SIG-M5 treated with dmso at 0.1 percent for 504 hours (cell line): ENCODE data around the gene DMD.
"Not testable (repeated sequence)": the region's sequence is repeated elsewhere in the genome, so short reads cannot be mapped to it uniquely, and the experiment has no call there.

Experiments
- DNase-seq: peaks from one replicate; lab custom pipeline; 2025; ENCODE audit not compliant: unreplicated experiment; lab: John Stamatoyannopoulos, UW

The DMD gene

GRCh38 chrX:31377821-31378220 is 1833.5 kb downstream of the DMD start:
- DNase-seq: not testable (repeated sequence)

- DNase-seq: no peak
These were observed 1834.8 kb downstream of the DMD start for GRCh38 chrX:31376408-31377022.

- no peak for DNase-seq
These were observed 1836.6 kb downstream of the DMD start for GRCh38 chrX:31374786-31375185.

- no peak for DNase-seq
These were observed 1839.4 kb downstream of the DMD start for GRCh38 chrX:31371956-31372355.

- DNase-seq: no peak
These were observed 1843.5 kb downstream of the DMD start for GRCh38 chrX:31367816-31368215.

- no peak for DNase-seq
These were observed 1845.3 kb downstream of the DMD start for GRCh38 chrX:31366041-31366440.

GRCh38 chrX:31356275-31357212 is 1854.8 kb downstream of the DMD start:
- DNase-seq: no peak

GRCh38 chrX:31355206-31355955 is 1856.0 kb downstream of the DMD start:
- DNase-seq: no peak

- no peak for DNase-seq
These were observed 1858.3 kb downstream of the DMD start for GRCh38 chrX:31353095-31353494.

- DNase-seq: no peak
These were observed 1860.6 kb downstream of the DMD start for GRCh38 chrX:31350808-31351074.

- no peak for DNase-seq
These were observed 1861.8 kb downstream of the DMD start for GRCh38 chrX:31349515-31349914.

- DNase-seq: no peak
These were observed 1870.8 kb downstream of the DMD start for GRCh38 chrX:31340587-31340986.

- DNase-seq: no peak
These were observed 1872.4 kb downstream of the DMD start for GRCh38 chrX:31338991-31339350.

- DNase-seq: no peak
These were observed 1874.0 kb downstream of the DMD start for GRCh38 chrX:31337332-31337731.

GRCh38 chrX:31336419-31336818 is 1874.9 kb downstream of the DMD start:
- DNase-seq: no peak

GRCh38 chrX:31334997-31335396 is 1876.4 kb downstream of the DMD start:
- no peak for DNase-seq

GRCh38 chrX:31333165-31333831 is 1878.1 kb downstream of the DMD start:
- DNase-seq: no peak

- DNase-seq: no peak
These were observed 1879.4 kb downstream of the DMD start for GRCh38 chrX:31331928-31332327.

GRCh38 chrX:31331015-31331414 is 1880.3 kb downstream of the DMD start:
- no peak for DNase-seq

- no peak for DNase-seq
These were observed 1882.1 kb downstream of the DMD start for GRCh38 chrX:31329298-31329697.

GRCh38 chrX:31323658-31324057 is 1887.7 kb downstream of the DMD start:
- no peak for DNase-seq
